Measurements from ENCODE around the gene TLL2.
A peak's percentile ranks its signal among the peaks of the same experiment; 100 is the strongest.

Gene TLL2

DNA sequence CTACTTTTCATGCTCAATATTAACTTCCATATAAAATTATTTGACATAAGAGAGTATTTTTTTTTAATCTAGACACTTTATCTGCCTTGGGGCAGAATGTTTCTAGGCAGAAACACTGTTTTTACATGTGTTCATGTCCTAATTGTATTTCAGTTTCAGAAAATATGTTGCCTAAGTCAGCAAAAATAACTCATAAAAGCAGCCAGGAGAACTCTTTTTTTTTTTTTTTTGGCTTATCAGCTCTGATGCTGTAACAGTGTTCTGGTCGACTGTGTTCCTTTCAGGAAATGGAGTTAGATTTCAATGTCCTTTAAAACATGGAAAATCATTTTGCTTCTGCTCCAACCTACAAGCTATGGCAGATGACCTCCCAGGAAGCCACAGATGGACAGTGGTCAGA is 91.7 kb downstream of the TLL2 start:
- DNase-seq (ENCODE audit: low read depth) = no peak

DNA sequence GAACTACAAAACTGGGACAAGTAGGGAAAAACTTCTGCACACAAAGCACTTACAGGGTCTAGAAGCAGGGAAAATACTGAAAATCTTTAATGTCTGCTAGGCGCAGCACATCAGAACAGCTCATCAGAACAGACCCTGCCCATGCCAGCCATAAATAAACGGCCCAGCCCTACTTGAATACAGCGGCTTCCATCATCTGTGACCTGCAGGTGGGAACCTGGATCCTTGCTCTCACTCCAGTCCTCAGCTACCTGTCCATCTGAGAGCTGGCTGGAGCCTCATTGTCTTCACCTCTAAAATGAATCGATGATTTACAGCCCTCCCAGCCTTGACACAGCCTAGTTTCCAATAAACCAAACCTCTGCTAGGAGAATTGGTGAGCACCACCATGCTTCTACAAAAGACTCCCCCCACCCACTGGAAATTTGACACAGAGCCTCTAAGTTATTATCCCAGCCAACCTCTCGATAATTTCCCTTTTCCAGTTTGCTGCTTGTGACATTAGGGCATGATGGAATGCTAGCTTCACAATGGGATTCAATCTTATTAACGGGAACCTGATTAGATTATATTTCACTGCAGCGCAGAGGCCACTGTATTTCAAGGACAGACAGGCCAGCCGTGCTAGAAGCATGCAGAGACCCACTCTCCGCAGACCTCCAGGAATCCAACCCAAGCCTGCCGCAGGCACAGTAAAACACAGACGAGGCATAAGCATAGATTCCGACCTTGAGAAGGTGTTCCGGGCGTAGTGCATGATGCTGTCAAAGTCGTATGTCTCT is 93.3 kb downstream of the TLL2 start:
- no peak for DNase-seq (ENCODE audit: low read depth)

DNA sequence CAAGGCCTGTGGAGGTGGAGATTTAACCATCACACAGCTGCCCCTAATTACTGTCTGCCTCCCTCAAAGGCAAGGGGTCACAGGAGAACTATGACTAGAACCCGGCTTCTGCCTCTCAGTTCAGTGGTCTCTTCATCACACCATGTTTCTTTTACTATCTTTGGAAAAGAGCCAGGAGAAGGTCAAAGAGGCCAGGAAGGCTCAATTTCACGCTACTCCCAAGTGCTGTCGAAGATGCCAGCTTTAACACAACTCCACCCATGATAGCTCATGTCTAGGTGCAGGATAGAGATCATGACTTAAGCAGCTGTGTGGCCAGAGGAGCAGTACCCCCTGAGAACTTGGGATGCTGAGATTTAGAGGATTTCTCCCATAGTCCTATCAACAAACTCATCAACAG is 94.4 kb downstream of the TLL2 start:
- no peak for DNase-seq (ENCODE audit: low read depth)

GRCh38 chr10:96418582-96418981 is 95.1 kb downstream of the TLL2 start:
- no peak for DNase-seq (ENCODE audit: low read depth)

DNA sequence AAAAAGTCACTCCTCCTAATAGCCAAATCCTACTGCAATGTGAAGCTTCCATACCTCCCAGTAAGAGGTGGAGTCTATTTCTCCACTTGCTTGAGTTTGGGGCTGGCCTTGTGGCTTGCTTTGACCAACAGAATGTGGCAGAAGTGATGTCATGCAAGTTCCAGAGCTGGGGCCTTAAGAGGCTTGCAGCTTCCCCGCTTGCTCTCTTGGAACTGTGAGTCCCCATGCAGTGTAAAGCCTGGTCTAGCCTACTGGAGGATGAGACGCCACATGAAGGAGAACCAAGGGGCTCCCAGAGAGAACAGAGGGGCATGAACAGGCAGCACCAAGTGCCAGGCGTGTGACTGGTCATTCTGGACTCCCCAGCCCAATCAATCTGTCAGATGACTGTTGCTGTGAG is 96.3 kb downstream of the TLL2 start:
- DNase-seq (ENCODE audit: low read depth) = peak; percentile 4

DNA sequence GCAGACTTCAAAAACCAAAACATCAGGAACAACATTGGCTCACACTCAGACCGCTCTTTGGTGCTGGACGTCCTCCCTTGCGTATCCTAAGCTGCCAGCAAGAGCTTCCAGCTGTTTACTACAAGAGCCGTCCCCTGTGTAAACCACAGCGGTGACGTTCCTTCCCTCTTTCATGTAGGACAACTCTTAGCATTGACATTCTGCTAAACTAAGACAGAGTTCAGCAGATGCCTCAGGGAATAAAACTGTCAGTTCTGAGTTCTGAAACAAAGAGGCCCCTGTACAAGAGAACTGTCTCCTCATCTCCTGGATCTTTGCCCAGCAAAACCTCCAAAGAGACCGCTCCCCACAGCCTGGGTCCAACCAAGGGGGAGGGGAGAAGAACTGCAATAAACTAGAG is 97.1 kb downstream of the TLL2 start:
- no peak for DNase-seq (ENCODE audit: low read depth)

DNA sequence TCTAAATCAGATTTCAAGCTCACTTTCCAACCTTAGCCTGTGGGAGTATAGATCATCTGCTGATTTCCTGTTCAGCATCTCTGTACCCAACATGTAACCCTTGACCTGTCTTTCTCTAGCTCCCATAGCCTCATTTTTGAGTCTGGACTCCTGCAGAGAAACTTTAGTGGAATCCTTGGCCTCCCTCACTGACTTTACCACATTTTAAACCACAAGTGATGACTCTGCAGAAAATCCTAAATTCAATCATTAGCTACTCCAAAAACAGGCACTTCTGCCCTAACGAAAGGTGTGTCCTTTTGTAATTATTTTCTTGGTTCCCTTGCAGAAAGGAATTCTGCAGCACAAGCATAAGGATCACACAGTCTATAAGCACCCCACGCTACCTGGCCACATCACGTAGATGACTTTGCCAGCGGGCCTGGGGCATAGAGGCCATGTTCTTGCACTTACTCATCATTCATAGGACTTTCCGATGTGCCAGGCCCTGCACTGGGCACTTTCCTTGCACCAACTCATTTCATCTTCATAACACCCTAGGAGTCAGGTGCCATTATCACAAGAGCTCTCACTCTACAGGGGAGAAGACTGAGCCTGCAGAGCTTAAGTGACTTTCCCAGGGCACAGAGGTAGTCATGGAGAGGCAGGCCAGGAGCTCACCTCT is 97.7 kb downstream of the TLL2 start:
- DNase-seq (ENCODE audit: low read depth) = no peak

DNA sequence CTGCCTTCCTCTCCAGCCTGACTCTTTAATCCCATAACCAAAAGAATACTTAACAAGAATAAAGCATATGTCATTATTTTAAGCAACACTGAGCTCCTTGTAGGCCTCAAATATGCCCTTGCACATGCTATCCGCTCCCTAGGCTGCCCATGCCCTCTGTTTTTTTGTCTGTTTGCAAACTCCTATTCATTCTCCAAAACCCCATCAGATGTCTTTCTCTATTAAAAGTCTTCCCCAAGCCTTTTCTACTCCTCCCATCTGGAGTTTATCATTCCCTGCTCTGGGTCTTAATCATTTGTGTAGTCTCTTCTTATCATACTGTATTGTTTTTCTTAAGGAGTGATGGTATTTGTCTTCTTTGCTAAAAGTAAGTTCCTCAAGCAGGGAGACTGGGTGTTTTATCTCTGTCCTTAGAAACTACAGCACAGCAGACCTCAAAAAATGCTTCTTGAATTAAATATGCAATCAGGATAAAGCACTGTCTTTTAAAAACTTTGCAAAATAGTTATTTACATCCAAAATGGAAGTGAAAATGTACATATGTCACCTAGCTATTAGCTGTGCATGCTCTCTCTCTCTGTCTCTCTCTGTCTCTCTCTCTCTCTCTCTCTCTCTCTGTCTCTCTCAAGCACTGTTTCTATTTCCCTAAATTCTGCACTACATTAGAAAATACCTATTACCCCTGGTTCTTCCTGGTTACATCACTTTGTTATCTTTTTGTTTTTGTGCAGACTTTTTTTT is 98.4 kb downstream of the TLL2 start:
- DNase-seq (ENCODE audit: low read depth) = no peak

DNA sequence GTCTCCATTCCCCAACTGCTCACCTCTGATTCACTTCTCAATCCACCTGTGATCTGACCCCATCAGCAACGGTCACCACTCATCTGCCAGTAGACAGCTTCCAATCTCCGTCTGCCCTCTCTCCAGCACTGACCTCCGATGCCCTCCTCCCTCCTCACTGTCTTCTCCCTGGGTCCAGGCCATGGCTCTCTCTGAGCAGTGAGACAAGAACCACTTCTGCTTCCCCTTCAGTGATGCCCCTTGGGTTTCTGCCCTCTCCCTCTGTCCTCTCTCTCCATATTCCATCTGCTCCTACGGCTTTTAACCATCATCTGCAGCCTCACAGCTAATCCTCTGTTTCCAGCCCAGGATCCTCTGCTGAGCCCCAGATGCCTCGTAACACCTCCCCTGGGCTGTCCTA is 99.4 kb downstream of the TLL2 start:
- no peak for DNase-seq (ENCODE audit: low read depth)

DNA sequence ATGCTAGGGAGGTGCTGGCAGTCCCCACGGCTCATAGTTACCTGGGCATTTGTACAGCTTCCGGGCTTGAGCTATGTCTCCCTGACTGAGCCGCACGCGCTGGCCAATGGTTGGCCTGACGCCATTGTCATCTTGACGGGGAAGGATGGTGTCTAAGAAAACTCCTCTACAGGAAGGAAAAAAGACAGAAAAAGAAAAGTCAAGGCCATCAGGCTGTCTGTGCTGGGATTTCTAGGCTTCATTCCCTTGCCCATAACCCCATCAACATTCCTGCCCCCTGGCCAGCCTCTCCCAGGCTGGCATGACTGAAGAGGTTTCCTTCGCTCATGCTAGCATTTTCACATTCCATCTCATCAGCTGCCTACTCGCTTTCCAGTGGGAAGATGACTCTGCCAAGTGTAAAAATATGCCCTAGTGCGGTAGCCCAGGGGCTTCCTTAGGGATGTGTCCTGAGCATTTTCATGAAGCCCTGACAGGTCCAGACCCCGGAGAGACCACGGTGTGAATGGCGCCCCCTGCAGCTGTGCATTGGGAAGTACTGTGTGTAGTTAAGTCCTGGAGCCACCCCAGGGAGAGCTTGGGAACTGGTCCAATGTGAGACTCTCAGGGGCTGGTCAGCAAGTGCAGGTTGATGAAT is 100.5 kb downstream of the TLL2 start:
- no peak for DNase-seq (ENCODE audit: low read depth)

- no peak for DNase-seq (ENCODE audit: low read depth)
Measured at GRCh38 chr10:96411716-96412320, 101.9 kb downstream of the TLL2 start.

GRCh38 chr10:96410296-96410695 is 103.4 kb downstream of the TLL2 start:
- no peak for DNase-seq (ENCODE audit: low read depth)

DNA sequence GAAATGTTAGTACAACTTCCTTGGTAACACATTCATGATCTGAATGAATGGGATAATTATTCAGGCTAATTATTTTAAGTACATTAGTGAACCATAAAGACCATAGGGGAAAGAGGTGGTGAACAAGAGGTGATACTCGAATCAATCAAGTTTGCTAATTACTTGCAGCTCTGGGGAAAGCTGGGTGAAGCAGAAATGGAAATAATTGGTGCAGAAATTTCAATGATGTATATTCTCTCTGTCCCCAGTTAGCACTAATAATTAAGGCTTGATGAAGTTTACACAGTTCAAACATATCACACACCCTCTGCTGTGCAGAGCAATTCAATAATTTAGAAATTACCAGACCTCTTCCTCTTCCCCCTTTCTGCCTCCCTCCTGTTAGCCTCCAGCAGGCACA is 105.5 kb downstream of the TLL2 start:
- no peak for DNase-seq (ENCODE audit: low read depth)

GRCh38 chr10:96407560-96408069 is 106.1 kb downstream of the TLL2 start:
- no peak for DNase-seq (ENCODE audit: low read depth)

- no peak for DNase-seq (ENCODE audit: low read depth)
Measured at GRCh38 chr10:96406091-96406490, 107.6 kb downstream of the TLL2 start.

DNA sequence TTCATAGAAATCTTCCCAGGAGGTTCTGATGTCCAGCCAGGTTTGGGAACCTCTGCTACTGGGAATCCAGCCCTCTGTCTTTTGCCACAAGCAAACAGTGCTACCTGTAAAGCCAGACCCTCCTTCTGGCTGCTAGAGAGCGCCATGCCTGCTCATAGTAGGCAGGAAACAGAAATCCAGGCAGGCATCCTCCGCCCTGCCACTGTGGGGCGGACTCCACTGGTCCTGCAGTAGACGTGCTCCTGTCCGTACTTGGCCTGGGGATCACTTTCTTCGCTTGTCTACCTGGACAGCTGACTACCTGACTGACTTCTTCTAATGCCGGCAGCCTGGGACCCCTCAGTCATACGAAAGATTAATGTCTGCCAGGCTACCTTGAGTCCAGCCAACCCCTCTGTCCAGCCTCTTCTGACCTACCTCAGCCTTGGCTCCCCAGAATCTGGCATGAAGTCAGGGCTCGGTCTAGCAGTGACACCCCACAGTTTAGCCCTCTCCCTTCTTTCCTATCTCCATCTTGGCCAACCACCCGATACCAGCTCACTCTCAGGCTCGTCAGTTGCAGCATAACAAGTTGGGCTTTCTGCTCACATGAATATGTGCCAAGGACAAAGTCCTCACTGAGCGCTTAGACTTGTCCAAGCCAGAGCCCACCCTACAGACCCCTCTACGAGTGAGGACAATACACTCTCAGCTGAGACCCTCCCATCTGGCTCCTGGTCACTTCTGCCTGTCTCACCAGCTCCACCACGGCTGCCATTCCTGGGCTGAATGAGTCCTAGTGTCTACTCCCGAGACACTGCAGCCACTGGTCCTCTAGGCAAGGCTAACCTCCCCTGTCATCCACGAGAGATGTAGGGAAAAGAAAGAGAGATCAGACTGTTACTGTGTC is 111.1 kb downstream of the TLL2 start:
- no peak for DNase-seq (ENCODE audit: low read depth)

DNA sequence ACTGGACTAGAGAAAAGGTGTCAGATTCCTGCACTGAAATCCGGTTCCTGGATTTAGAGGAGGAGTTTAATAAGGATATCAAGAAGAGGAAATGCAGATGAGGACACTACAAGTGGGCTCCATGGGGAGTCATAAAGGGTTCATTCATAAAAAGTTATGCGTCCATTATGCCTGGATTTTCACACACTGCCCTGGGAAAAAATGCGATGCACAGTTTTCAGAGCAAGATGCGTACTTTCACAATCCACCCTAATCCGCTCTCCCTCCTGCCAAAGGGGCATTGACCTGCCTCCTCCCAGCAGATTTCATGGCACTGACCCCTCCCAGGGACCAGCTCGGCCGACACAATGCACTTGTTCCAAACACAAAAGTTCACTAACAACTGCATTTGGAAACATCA is 112.7 kb downstream of the TLL2 start:
- no peak for DNase-seq (ENCODE audit: low read depth)

DNA sequence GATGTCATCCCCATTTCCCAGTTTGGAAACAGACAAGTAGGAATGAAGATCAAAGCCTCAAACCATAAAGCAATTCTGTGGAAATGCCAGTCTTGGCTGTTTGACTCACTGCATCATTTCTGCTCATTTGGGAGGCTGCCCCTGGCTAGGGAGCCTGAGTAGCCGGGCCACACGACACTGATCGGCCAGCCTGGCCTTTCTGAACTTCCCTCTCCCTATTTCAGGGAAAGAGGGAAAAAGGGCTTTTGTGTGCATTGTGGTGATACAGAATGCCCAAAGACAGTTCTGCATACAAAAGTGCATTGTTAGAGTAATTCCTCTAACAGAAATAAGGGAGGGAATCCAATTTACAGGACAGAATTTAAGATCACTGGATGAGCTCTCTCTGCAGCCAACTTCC is 113.3 kb downstream of the TLL2 start:
- DNase-seq (ENCODE audit: low read depth) = no peak

DNA sequence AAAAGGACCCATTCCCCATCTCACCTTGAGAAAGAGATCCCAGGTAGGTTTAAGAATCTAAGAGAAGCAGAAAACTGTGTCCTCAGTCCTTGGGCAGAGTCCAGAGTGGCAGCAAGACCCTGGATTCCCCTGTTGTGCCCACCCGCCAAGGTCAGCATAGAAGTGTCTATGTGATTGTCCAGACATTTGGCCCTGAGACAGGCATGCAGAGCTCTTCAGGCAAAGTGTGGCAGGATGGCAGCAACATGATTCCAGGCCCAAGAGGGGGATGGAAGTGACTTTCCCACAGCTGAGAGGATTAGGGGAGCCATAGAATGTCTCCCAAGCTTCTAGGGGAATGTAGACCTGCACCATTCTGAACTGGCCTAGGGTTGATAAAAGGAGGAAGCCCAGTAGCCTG is 115.8 kb downstream of the TLL2 start:
- no peak for DNase-seq (ENCODE audit: low read depth)

DNA sequence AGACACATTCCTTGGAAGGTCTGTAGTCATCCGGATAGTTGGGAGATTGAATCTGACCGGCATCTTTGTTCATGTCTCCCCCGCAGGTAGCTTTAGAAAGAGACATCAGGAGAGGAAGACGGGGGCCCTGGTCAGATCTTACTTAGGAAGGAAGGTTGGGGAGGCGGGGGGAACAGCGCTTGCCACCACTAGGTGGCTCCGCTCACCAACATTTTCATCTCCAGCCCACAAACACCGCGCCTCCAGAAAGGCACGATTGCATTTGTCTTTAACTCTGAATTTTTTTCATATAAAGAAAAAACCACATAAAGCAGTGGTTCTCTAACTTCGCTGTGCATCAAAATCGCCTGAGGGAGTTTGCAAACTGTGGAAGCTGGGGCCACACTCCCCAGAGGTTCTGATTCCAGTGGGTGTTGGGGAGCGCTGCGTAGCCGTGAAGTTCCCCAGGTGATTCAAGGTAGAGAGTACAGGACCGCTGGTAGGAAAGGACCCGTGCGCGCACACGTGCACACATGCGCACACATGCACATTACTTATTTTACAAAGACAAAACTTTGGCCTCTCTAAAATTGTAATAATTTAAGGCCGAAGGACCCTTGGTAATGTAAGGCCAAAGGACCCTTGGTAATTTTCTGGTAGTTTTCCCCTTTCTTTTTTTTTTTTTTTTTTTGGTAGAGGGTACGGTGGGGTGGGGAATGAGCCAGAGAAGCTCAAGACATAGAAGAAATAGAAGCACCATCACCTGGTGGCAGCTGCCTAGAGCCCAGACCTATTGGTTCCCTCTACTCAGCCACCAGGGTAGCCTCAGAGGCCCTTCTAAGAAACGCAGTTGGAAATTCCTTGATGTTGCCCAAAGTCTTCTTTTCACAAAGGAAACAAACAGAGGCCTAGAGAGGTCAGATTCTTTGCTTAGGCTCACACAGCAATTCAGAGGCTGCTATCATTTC is 117.5 kb downstream of the TLL2 start:
- peak; percentile 47 for DNase-seq (ENCODE audit: low read depth)

Measured in non-pigmented ciliary epithelial cell (primary cell).